Measurements from ENCODE around the gene PHLDA2.
A peak's percentile ranks its signal among the peaks of the same experiment; 100 is the strongest.

The PHLDA2 gene

GRCh38 chr11:2942447-2942846 is 13.2 kb upstream of the PHLDA2 start:
- Histone ChIP-seq H2BK12ac (ENCODE audit: low read length in 2 of 2) (no peak overlapping the region), H3K4me3 (ENCODE audit: insufficient read depth in 1 of 2, low read depth in 1 of 2, low read length in 2 of 2) (no peak overlapping the region), H2AK5ac (ENCODE audit: low read length, severe bottlenecking) (no peak overlapping the region), H4K8ac (ENCODE audit: low read length) (no peak overlapping the region), H2AFZ (ENCODE audit: low read depth, low read length) (no peak overlapping the region), H3K18ac (ENCODE audit: low read depth in 1 of 2, low read length in 2 of 2) (no peak overlapping the region), H3K79me1 (replicated peaks; ENCODE audit: low read length, poor library complexity, severe bottlenecking) (peaks cover 22% of the 10 kb centered on the region), H3K27me3 (ENCODE audit: control insufficient read depth in 1 of 2, insufficient read depth in 1 of 2, low read length in 2 of 2) (no peaks in the 10 kb centered on the region), H3K36me3 (ENCODE audit: control insufficient read depth in 1 of 2, insufficient read depth in 2 of 2, low read depth in 1 of 2, low read length in 2 of 2) (peaks cover 14 to 43% of the 10 kb centered on the region in 2 experiments), H3K9me3 (ENCODE audit: control insufficient read depth, low read length) (peaks cover 9% of the 10 kb centered on the region), H3K4me2 (ENCODE audit: low read length, poor library complexity, severe bottlenecking) (no peak overlapping the region), H3K14ac (ENCODE audit: low read length in 2 of 2) (no peak overlapping the region), H2BK120ac (ENCODE audit: low read depth, low read length) (no peak overlapping the region), H4K91ac (ENCODE audit: low read length) (no peak overlapping the region), H3K23ac (ENCODE audit: low read length in 2 of 2) (no peak overlapping the region), H2BK5ac (ENCODE audit: low read depth, low read length, poor library complexity, severe bottlenecking) (no peak overlapping the region), H3K27ac (ENCODE audit: low read length, poor library complexity, severe bottlenecking) (no peak overlapping the region), H2BK15ac (ENCODE audit: low read depth, poor library complexity, severe bottlenecking) (no peak overlapping the region), H3K4me1 (ENCODE audit: control insufficient read depth, insufficient read depth, low read depth, low read length) (peaks cover 45% of the 10 kb centered on the region), H3K9ac (ENCODE audit: low read length) (no peak overlapping the region), H3K4ac (ENCODE audit: low read depth in 1 of 2, low read length in 2 of 2) (no peak overlapping the region)
- no peak for DNase-seq
- WGBS: 93% methylated on average over 9 of the region's 13 CpGs

GRCh38 chr11:2940921-2941821 is 12.0 kb upstream of the PHLDA2 start:
- Histone ChIP-seq H3K14ac (ENCODE audit: low read length in 2 of 2) (peak overlapping the region in 1 of 2 experiments; percentile 26), H2AK5ac (ENCODE audit: low read length, severe bottlenecking) (peak overlapping the region; percentile 34), H2BK5ac (ENCODE audit: low read depth, low read length, poor library complexity, severe bottlenecking) (no peak overlapping the region), H3K4me1 (ENCODE audit: control insufficient read depth, insufficient read depth, low read depth, low read length) (peaks cover 40% of the 10 kb centered on the region), H3K27me3 (ENCODE audit: control insufficient read depth in 1 of 2, insufficient read depth in 1 of 2, low read length in 2 of 2) (no peaks in the 10 kb centered on the region), H3K79me1 (replicated peaks; ENCODE audit: low read length, poor library complexity, severe bottlenecking) (peaks cover 19% of the 10 kb centered on the region), H2BK120ac (ENCODE audit: low read depth, low read length) (no peak overlapping the region), H3K27ac (ENCODE audit: low read length, poor library complexity, severe bottlenecking) (peak overlapping the region; percentile 17), H3K9ac (ENCODE audit: low read length) (no peak overlapping the region), H3K18ac (ENCODE audit: low read depth in 1 of 2, low read length in 2 of 2) (peak overlapping the region in 1 of 2 experiments; percentile 4), H3K4me3 (ENCODE audit: insufficient read depth in 1 of 2, low read depth in 1 of 2, low read length in 2 of 2) (no peak overlapping the region), H2BK15ac (ENCODE audit: low read depth, poor library complexity, severe bottlenecking) (no peak overlapping the region), H3K9me3 (ENCODE audit: control insufficient read depth, low read length) (peaks cover 9% of the 10 kb centered on the region), H4K91ac (ENCODE audit: low read length) (peak overlapping the region; percentile 41), H3K23ac (ENCODE audit: low read length in 2 of 2) (no peak overlapping the region), H3K4me2 (ENCODE audit: low read length, poor library complexity, severe bottlenecking) (no peak overlapping the region), H4K8ac (ENCODE audit: low read length) (no peak overlapping the region), H2BK12ac (ENCODE audit: low read length in 2 of 2) (no peak overlapping the region), H3K36me3 (ENCODE audit: control insufficient read depth in 1 of 2, insufficient read depth in 2 of 2, low read depth in 1 of 2, low read length in 2 of 2) (peaks cover 11 to 36% of the 10 kb centered on the region in 2 experiments), H2AFZ (ENCODE audit: low read depth, low read length) (no peak overlapping the region), H3K4ac (ENCODE audit: low read depth in 1 of 2, low read length in 2 of 2) (no peak overlapping the region)
- no peak for DNase-seq
- WGBS: 64% methylated on average over 10 of the region's 10 CpGs

GRCh38 chr11:2940147-2940920 is 11.1 kb upstream of the PHLDA2 start:
- Histone ChIP-seq H3K79me1 (replicated peaks; ENCODE audit: low read length, poor library complexity, severe bottlenecking) (peaks cover 19% of the 10 kb centered on the region), H3K4ac (ENCODE audit: low read depth in 1 of 2, low read length in 2 of 2) (peak overlapping the region in 1 of 2 experiments; percentile 5), H4K91ac (ENCODE audit: low read length) (peak overlapping the region; percentile 41), H3K27ac (ENCODE audit: low read length, poor library complexity, severe bottlenecking) (no peak overlapping the region), H2AK5ac (ENCODE audit: low read length, severe bottlenecking) (peak overlapping the region; percentile 34), H3K23ac (ENCODE audit: low read length in 2 of 2) (peak overlapping the region in 1 of 2 experiments; percentile 28), H2BK120ac (ENCODE audit: low read depth, low read length) (no peak overlapping the region), H3K9ac (ENCODE audit: low read length) (peak overlapping the region; percentile 33), H3K9me3 (ENCODE audit: control insufficient read depth, low read length) (peaks cover 9% of the 10 kb centered on the region), H3K18ac (ENCODE audit: low read depth in 1 of 2, low read length in 2 of 2) (peak overlapping the region in 1 of 2 experiments; percentile 55), H3K4me2 (ENCODE audit: low read length, poor library complexity, severe bottlenecking) (no peak overlapping the region), H2BK5ac (ENCODE audit: low read depth, low read length, poor library complexity, severe bottlenecking) (no peak overlapping the region), H2BK12ac (ENCODE audit: low read length in 2 of 2) (peak overlapping the region in 1 of 2 experiments; percentile 42), H3K14ac (ENCODE audit: low read length in 2 of 2) (no peak overlapping the region), H3K27me3 (ENCODE audit: control insufficient read depth in 1 of 2, insufficient read depth in 1 of 2, low read length in 2 of 2) (no peaks in the 10 kb centered on the region), H3K4me3 (ENCODE audit: insufficient read depth in 1 of 2, low read depth in 1 of 2, low read length in 2 of 2) (no peak overlapping the region), H3K4me1 (ENCODE audit: control insufficient read depth, insufficient read depth, low read depth, low read length) (peaks cover 36% of the 10 kb centered on the region), H2AFZ (ENCODE audit: low read depth, low read length) (no peak overlapping the region), H3K36me3 (ENCODE audit: control insufficient read depth in 1 of 2, insufficient read depth in 2 of 2, low read depth in 1 of 2, low read length in 2 of 2) (peaks cover 11 to 36% of the 10 kb centered on the region in 2 experiments), H2BK15ac (ENCODE audit: low read depth, poor library complexity, severe bottlenecking) (no peak overlapping the region), H4K8ac (ENCODE audit: low read length) (peak overlapping the region; percentile 46)
- 86% methylated on average over 16 of the region's 16 CpGs for WGBS
- peak; percentile 47 for DNase-seq
